ELR (cell line): ENCODE results near the gene OR2AK2.

Experiments
- DNase-seq: peaks from one replicate; pipeline ENCODE4 v3.0.0-alpha.2; 2015; ENCODE audit warnings: low read depth

The OR2AK2 gene

GRCh38 chr1:247964933-247965332 lies at the start of gene OR2AK2:
TSS of gene OR2AK2 (plus strand) at chr1:247965233. CDS start at chr1:247965377, 144 bp downstream.
- no peak for DNase-seq

GRCh38 chr1:247919952-247920351 lies 45.1 kb upstream of the OR2AK2 start, which contains the start of gene OR2T8:
TSS of gene OR2T8 (plus strand) at chr1:247920252. CDS start at chr1:247921018, 766 bp downstream.
- DNase-seq, result no peak

GRCh38 chr1:247923941-247924340 lies 41.1 kb upstream of the OR2AK2 start:
- DNase-seq, result no peak

GRCh38 chr1:247924868-247925267 lies 40.2 kb upstream of the OR2AK2 start, which contains the start of gene OR2AJ1:
TSS of gene OR2AJ1 (plus strand) at chr1:247924889. CDS start at chr1:247933769, 8,880 bp downstream.
- DNase-seq, result no peak

GRCh38 chr1:247933989-247934388 lies 31.0 kb upstream of the OR2AK2 start:
- DNase-seq, result no peak

GRCh38 chr1:247935781-247936180 lies 29.3 kb upstream of the OR2AK2 start:
- DNase-seq, result no peak

GRCh38 chr1:247936415-247936814 lies 28.6 kb upstream of the OR2AK2 start:
- no peak for DNase-seq

GRCh38 chr1:247936965-247937734 lies 27.9 kb upstream of the OR2AK2 start:
- DNase-seq, result peak; percentile 17

- no peak for DNase-seq
Measured at GRCh38 chr1:247942624-247943023, 22.4 kb upstream of the OR2AK2 start.

- no peak for DNase-seq
Measured at GRCh38 chr1:247948558-247948957, 16.5 kb upstream of the OR2AK2 start, which contains the start of gene OR2L8. TSS of gene OR2L8 (plus strand) at chr1:247948858. CDS start at chr1:247948858, 0 bp downstream.

GRCh38 chr1:247953408-247953807 lies 11.6 kb upstream of the OR2AK2 start:
- DNase-seq, result no peak

GRCh38 chr1:247961791-247962190 lies 3.2 kb upstream of the OR2AK2 start:
- no peak for DNase-seq

- DNase-seq, result no peak
Measured at GRCh38 chr1:247962911-247963588, 2.0 kb upstream of the OR2AK2 start.

GRCh38 chr1:247966532-247967204 lies 1.6 kb downstream of the OR2AK2 start:
- DNase-seq, result no peak

- no peak for DNase-seq
Measured at GRCh38 chr1:247992986-247993385, 28.0 kb downstream of the OR2AK2 start.

GRCh38 chr1:247998811-247999210 lies 33.8 kb downstream of the OR2AK2 start:
- DNase-seq, result no peak

- no peak for DNase-seq
Measured at GRCh38 chr1:248000169-248000568, 35.1 kb downstream of the OR2AK2 start.

- no peak for DNase-seq
Measured at GRCh38 chr1:248007778-248008177, 42.7 kb downstream of the OR2AK2 start.

GRCh38 chr1:248009681-248010080 lies 44.6 kb downstream of the OR2AK2 start:
- no peak for DNase-seq

- no peak for DNase-seq
Measured at GRCh38 chr1:248013229-248013710, 48.2 kb downstream of the OR2AK2 start, which contains the start of gene OR2L5. TSS of gene OR2L5 (plus strand) at chr1:248013660. CDS start at chr1:248021948, 8,288 bp downstream.

GRCh38 chr1:248015803-248016202 lies 50.8 kb downstream of the OR2AK2 start:
- DNase-seq, result no peak
